ENCODE data around the gene LMX1A. TPM values are rescaled to one million over a fixed set of nuclear protein-coding genes. Genes with fewer than 3 reads are reported as not detected.

LMX1A gene
- total RNA-seq, 4 donors from 2014 or later, result 0.29 to 0.33 TPM; not detected in 2

- WGBS, 2 donors, result 76 to 84% methylated on average over 10 of the region's 10 CpGs
- intact Hi-C loops (cut with DNase I), result no loop called here
- no peak for DNase-seq
- Histone ChIP-seq H3K27ac (no peak overlapping the region), H3K4me1 (no peaks in the 10 kb centered on the region), H3K4me3 (replicated peaks in 1 of 3) (no peak overlapping the region), H3K9me3 (no peaks in the 10 kb centered on the region), H3K27me3 (no peaks in the 10 kb centered on the region), H3K36me3 (no peaks in the 10 kb centered on the region)
- TF ChIP-seq POLR2A (IDR thresholded peaks at IDR 0.05), result no peak
- TF ChIP-seq CTCF (IDR thresholded peaks at IDR 0.05), result no peak
Measured at GRCh38 chr1:165316153-165316772, 40.3 kb downstream of the LMX1A start.

GRCh38 chr1:165315481-165315880 is 41.0 kb downstream of the LMX1A start:
- WGBS, 2 donors, result 64 to 89% methylated on average over 2 to 3 of the region's 3 CpGs
- TF ChIP-seq CTCF (IDR thresholded peaks at IDR 0.05), result no peak
- TF ChIP-seq POLR2A (IDR thresholded peaks at IDR 0.05), result no peak
- intact Hi-C loops (cut with DNase I), result no loop called here
- Histone ChIP-seq H3K4me1 (no peaks in the 10 kb centered on the region), H3K36me3 (no peaks in the 10 kb centered on the region), H3K4me3 (replicated peaks in 1 of 3) (no peak overlapping the region), H3K27ac (no peak overlapping the region), H3K9me3 (no peaks in the 10 kb centered on the region), H3K27me3 (no peaks in the 10 kb centered on the region)
- no peak for DNase-seq

- Histone ChIP-seq H3K4me3 (replicated peaks in 1 of 3) (no peak overlapping the region), H3K27ac (no peak overlapping the region), H3K36me3 (no peaks in the 10 kb centered on the region), H3K27me3 (no peaks in the 10 kb centered on the region), H3K9me3 (no peaks in the 10 kb centered on the region), H3K4me1 (no peaks in the 10 kb centered on the region)
- DNase-seq, result peak in 1 of 2 donors; percentile 2
- intact Hi-C loops (cut with DNase I), result no loop called here
- TF ChIP-seq POLR2A (IDR thresholded peaks at IDR 0.05) (no peak), CTCF (IDR thresholded peaks at IDR 0.05) (no peak)
- 27 to 37% methylated on average over 4 of the region's 4 CpGs for WGBS, 2 donors
Measured at GRCh38 chr1:165313903-165314302, 42.6 kb downstream of the LMX1A start.

- intact Hi-C loops (cut with DNase I), result no loop called here
- Histone ChIP-seq H3K27me3 (no peaks in the 10 kb centered on the region), H3K4me3 (replicated peaks in 1 of 3) (no peak overlapping the region), H3K27ac (no peak overlapping the region), H3K4me1 (no peaks in the 10 kb centered on the region), H3K9me3 (no peaks in the 10 kb centered on the region), H3K36me3 (no peaks in the 10 kb centered on the region)
- TF ChIP-seq POLR2A (IDR thresholded peaks at IDR 0.05), result no peak
- no peak for TF ChIP-seq CTCF (IDR thresholded peaks at IDR 0.05)
- WGBS, 2 donors, result 82 to 87% methylated on average over 2 of the region's 2 CpGs
- no peak for DNase-seq
Measured at GRCh38 chr1:165312591-165312990, 43.9 kb downstream of the LMX1A start.

GRCh38 chr1:165306543-165307434 is 49.7 kb downstream of the LMX1A start:
- TF ChIP-seq POLR2A (IDR thresholded peaks at IDR 0.05) (no peak), CTCF (IDR thresholded peaks at IDR 0.05) (no peak)
- intact Hi-C loops (cut with DNase I), result no loop called here
- Histone ChIP-seq H3K27ac (no peak overlapping the region), H3K27me3 (no peaks in the 10 kb centered on the region), H3K36me3 (no peaks in the 10 kb centered on the region), H3K4me3 (replicated peaks in 1 of 3) (no peak overlapping the region), H3K4me1 (no peaks in the 10 kb centered on the region), H3K9me3 (no peaks in the 10 kb centered on the region)
- WGBS, 2 donors, result 72 to 87% methylated on average over 6 of the region's 6 CpGs
- no peak for DNase-seq
